Measurements from ENCODE around the gene ATG14.

Gene ATG14

DNA sequence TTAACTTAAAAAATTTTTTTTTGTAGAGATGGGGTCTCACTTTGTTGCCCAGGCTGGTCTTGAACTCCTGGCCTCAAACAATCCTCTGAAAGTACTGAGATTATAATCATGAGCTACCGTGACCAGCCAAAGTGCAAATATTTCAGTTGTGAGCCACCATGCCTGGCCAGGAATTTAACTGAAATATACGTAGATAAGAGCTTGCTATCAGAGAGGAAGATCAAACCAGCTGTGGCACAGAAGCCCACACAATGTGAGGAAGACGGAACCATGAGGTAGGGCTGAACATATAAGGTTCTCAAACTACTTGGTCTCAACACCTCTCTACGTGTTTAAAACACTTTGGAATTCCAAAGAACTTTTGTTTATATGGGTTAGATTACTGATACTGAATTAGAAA, 29.1 kb downstream of the ATG14 start:
- peaks cover 30% of the 10 kb centered on the region for H3K4me1 Mint-ChIP-seq
- H3K9me3 Mint-ChIP-seq: peaks cover 4% of the 10 kb centered on the region
- no peaks in the 10 kb centered on the region for H3K27me3 Mint-ChIP-seq
- no peak overlapping the region for H3K4me3 Mint-ChIP-seq
- H3K27ac Mint-ChIP-seq: no peak overlapping the region
- H3K36me3 Mint-ChIP-seq: peaks cover 27% of the 10 kb centered on the region

DNA sequence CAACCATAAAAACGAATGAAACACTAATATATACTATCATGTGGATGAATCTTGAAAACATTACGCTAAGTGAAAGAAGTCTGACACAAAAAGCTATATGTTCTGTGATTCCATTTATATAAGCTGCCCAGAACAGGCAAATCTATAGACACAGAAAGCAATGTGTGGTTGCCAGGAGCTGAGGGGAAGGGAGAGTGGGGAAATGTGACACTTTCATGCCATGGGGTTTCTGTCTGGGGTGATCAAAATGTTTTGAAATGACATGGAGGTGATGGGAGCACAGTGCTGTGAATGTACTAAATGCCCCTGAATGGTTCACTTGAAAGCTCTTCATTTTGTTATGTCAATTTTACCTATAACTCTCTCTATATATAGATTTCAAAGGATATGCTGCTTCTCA, 30.1 kb downstream of the ATG14 start:
- Mint-ChIP-seq H3K4me1 (peaks cover 23% of the 10 kb centered on the region), H3K27ac (peak overlapping the region; percentile 73), H3K36me3 (peaks cover 25% of the 10 kb centered on the region), H3K27me3 (no peaks in the 10 kb centered on the region), H3K9me3 (peaks cover 4% of the 10 kb centered on the region), H3K4me3 (no peak overlapping the region)

DNA sequence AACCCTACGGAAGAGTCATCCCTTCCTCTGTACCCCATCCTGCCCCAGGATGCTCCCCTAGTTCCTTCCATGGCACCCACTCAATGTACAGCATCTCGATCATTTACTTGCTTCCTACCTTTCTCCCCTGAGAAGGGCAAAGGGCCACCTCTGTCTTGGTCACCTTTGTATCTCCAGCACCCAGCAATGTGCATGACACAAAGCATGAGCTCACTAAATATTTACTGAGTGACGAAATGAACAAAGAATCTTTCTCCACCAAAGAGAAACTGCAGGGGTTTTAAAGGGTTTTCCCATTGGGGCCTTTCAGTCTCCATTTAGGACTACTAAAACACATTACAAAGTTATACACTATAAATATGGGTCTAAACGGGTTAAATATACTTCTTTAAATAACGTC, 30.6 kb downstream of the ATG14 start:
- peak overlapping the region; percentile 73 for H3K27ac Mint-ChIP-seq
- H3K36me3 Mint-ChIP-seq: peaks cover 27% of the 10 kb centered on the region
- H3K4me1 Mint-ChIP-seq: peaks cover 23% of the 10 kb centered on the region
- no peak overlapping the region for H3K4me3 Mint-ChIP-seq
- H3K9me3 Mint-ChIP-seq: peaks cover 3% of the 10 kb centered on the region
- no peaks in the 10 kb centered on the region for H3K27me3 Mint-ChIP-seq

DNA sequence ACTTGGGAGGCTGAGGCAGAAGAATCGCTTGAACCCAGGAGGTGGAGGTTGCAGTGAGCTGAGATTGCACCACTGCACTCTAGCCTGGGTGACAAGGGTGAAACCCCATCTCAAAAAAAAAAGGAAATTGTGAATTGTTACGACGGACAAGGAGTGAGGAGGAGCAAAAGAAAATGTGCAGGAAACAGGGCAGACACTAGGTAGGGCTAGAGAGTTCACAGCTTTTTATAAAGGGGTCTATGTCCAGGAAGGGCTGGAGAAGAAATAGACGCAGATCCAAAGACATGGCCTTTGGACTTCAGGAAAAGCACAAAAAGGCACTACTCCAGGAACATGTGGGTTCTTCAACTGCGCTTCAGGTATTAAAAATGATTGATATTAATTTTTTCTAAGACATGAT, 34.4 kb downstream of the ATG14 start:
- H3K27ac Mint-ChIP-seq: no peak overlapping the region
- peaks cover 43% of the 10 kb centered on the region for H3K4me1 Mint-ChIP-seq
- H3K36me3 Mint-ChIP-seq: peaks cover 27% of the 10 kb centered on the region
- H3K27me3 Mint-ChIP-seq: no peaks in the 10 kb centered on the region
- no peak overlapping the region for H3K4me3 Mint-ChIP-seq
- no peaks in the 10 kb centered on the region for H3K9me3 Mint-ChIP-seq

DNA sequence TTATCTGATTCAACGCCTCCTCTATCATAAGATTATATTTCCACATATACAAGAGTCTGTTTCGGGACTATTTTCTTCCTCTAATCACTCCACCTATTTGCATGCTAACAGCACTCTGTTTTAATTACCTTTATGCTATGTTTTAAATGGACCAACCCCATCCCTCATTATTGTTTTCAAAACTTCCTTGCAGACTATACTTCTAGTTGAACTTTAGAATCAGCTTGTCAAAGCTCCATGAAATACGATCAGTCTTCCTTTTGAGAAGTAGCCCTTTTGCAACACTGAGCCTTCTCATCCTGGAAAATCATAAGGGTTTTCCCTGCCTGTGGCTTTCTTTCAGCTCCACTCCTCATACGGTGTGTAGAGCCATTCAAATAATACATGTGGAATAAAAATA, 36.9 kb downstream of the ATG14 start:
- Mint-ChIP-seq H3K4me1 (peaks cover 52% of the 10 kb centered on the region), H3K9me3 (no peaks in the 10 kb centered on the region), H3K4me3 (peak overlapping the region; percentile 82)

DNA sequence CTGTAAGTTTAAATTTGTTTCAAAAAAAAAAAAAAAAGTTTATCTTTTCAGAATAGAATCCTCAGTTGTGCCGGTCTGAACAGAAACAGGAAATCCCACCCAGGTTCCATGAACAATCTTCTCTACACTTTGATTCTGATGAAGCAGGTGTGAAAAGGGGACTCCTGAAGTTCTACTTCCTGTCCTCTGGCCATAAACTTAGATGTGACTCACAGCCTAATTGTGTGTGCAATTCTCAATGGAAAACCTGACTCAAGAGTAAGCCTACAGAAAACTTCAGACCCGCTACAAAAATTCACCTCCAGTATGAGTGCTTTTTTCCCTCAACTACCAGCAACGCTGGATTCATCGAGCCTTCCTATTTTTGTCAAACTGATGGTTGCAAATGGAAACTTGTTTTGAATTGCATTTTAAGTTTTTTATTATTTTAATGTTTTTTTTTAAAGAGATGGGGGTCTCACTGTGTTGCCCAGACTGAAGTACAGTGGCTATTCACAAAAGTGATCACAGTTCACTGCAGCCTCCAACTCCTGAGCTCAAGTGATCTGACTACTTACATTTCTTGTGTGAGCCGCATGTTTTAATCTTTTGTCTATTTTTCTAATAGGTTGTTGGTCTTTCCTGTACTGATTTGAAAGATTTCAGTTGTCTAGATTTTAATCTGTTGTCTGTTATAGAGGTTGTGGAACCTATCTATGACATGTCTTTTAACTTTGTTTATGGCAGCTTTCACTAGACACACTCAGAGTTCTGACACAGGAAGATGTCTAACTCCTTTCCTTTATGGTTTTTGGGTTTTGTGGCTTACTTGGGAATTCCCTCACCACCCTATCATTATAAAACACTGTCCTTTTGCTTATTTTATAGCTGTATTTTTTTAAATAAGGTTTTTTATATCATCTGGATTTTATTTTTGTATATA, 37.6 kb downstream of the ATG14 start:
- H3K4me1 Mint-ChIP-seq: peaks cover 52% of the 10 kb centered on the region
- no peaks in the 10 kb centered on the region for H3K27me3 Mint-ChIP-seq
- H3K4me3 Mint-ChIP-seq: peak overlapping the region; percentile 82
- H3K36me3 Mint-ChIP-seq: peaks cover 25% of the 10 kb centered on the region
- H3K9me3 Mint-ChIP-seq: no peaks in the 10 kb centered on the region
- peak overlapping the region; percentile 99 for H3K27ac Mint-ChIP-seq

More for the DNA sequence above, 36.9 kb downstream of the ATG14 start:
- no peaks in the 10 kb centered on the region for H3K27me3 Mint-ChIP-seq
- peaks cover 24% of the 10 kb centered on the region for H3K36me3 Mint-ChIP-seq
- H3K27ac Mint-ChIP-seq: peak overlapping the region; percentile 99

DNA sequence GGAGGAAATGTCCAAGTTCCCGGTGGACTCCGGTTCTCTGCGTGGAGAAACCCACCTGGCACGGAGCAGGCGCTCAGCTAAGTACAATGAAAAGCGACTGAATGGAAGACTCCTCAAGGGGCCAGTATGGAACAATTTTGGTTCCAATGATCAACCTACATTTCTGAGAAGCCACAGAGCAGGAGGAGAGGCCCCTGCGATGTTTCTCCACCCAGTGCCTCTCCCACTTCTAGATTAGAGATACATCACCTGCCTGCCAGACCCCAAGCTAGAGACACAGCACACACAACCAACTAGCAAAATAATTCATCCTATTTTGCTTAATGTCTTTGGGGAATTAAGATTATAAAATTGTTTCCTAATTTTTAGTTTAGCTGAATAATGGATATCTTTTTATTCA, 38.8 kb downstream of the ATG14 start:
- peaks cover 25% of the 10 kb centered on the region for H3K36me3 Mint-ChIP-seq

DNA sequence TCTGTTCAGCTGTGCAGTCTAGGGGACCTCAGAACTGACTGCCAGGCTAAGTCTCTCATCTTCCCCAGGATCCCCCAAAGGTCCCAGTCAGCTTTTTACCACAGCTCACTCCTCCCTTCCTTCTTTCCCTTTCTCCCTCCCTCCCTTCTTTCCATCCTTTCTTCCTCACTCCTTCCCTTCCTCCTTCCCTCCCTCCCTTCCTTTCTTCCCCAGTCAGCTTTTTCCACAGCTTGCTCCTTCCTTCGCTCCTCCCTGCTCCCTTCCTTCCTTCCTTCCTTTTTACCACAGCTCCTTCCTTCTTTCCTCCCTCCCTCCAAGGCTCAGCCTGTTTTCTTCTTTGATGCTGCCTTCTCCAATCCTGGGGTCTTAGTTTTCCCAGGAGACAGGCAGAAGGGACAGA, 39.2 kb downstream of the ATG14 start:
- H3K36me3 Mint-ChIP-seq: peaks cover 27% of the 10 kb centered on the region
- H3K27ac Mint-ChIP-seq: peak overlapping the region; percentile 99
- peaks cover 52% of the 10 kb centered on the region for H3K4me1 Mint-ChIP-seq
- H3K9me3 Mint-ChIP-seq: no peaks in the 10 kb centered on the region
- no peak overlapping the region for H3K4me3 Mint-ChIP-seq
- no peaks in the 10 kb centered on the region for H3K27me3 Mint-ChIP-seq

More for the DNA sequence above, 38.8 kb downstream of the ATG14 start:
- H3K9me3 Mint-ChIP-seq: no peaks in the 10 kb centered on the region
- H3K27ac Mint-ChIP-seq: peak overlapping the region; percentile 99
- peaks cover 52% of the 10 kb centered on the region for H3K4me1 Mint-ChIP-seq
- no peaks in the 10 kb centered on the region for H3K27me3 Mint-ChIP-seq
- H3K4me3 Mint-ChIP-seq: peak overlapping the region; percentile 7

DNA sequence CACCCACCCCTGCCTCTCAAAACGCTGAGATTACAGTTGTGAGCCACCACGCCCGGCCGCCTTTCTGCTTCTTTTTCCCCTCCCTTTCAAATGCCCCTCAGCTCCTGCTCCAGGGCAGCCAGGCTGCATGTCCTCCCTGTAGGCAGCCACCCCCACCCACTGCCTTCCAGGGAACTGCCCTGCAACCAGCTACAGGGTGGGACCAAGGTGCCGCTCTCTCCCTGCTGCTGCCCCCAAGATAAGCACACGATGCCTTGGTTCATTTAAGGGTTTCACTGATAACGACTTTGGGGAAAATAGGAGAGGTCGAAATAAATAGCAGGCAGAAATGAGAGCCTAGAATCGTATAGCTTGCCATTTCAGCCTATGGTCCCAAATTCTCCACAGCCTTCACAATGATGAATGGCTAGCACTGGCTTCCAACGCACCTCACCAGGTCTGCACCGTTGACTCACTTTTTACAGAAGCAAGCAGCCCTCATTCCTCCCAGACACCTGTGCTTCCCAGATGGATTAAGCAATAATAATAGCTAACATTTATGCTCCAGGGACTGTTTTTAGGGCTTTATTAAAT, 40.7 kb downstream of the ATG14 start:
- peaks cover 47% of the 10 kb centered on the region for H3K4me1 Mint-ChIP-seq

DNA sequence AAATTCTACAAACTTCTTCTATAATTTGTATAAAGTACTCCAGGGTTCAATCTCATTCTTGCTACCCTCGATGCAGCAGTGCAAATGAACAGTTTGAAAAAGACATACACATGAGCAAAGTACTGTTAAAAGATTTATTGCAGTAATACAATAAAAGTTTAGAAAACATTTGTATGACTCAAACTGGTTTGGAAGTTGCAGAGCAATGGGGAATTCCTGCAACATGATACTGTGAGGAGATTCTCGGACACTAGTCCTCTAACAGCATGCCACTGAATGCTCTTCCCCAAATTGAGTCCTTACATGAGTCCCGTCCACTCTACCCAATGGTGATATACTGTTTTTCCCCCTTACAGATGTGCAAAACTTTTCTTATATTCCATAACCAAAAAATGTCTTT, 45.4 kb downstream of the ATG14 start:
- Mint-ChIP-seq H3K9me3 (no peaks in the 10 kb centered on the region), H3K27me3 (no peaks in the 10 kb centered on the region), H3K36me3 (peaks cover 13% of the 10 kb centered on the region)

More for the DNA sequence above, 40.7 kb downstream of the ATG14 start:
- H3K27me3 Mint-ChIP-seq: no peaks in the 10 kb centered on the region
- H3K4me3 Mint-ChIP-seq: no peak overlapping the region
- H3K36me3 Mint-ChIP-seq: peaks cover 19% of the 10 kb centered on the region
- no peaks in the 10 kb centered on the region for H3K9me3 Mint-ChIP-seq
- peak overlapping the region; percentile 68 for H3K27ac Mint-ChIP-seq

DNA sequence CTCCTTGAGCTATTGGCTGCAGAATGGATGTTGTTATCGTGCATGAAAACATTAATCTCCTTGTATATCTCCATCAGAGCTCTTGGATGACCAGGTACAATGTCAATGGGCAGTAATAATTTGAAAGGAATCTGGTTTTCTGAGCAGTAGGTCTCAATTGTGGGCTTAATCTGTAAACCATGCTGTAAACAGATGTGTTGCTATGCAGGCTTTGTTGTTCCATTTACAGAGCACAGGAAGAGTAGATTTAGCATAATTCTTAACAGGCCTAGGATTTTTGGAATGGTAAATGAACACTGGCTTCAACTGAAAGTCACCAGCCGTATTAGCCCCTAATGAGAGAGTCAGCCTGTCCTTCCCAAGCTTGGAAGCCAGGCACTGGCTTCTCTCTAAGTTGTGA, 50.4 kb downstream of the ATG14 start:
- H3K27me3 Mint-ChIP-seq: no peaks in the 10 kb centered on the region
- no peak overlapping the region for H3K4me3 Mint-ChIP-seq
- peak overlapping the region; percentile 76 for H3K27ac Mint-ChIP-seq
- H3K36me3 Mint-ChIP-seq: peaks cover 4% of the 10 kb centered on the region
- peaks cover 22% of the 10 kb centered on the region for H3K4me1 Mint-ChIP-seq
- no peaks in the 10 kb centered on the region for H3K9me3 Mint-ChIP-seq

More for the DNA sequence above, 45.4 kb downstream of the ATG14 start:
- Mint-ChIP-seq H3K4me3 (no peak overlapping the region), H3K4me1 (peaks cover 25% of the 10 kb centered on the region), H3K27ac (no peak overlapping the region)

DNA sequence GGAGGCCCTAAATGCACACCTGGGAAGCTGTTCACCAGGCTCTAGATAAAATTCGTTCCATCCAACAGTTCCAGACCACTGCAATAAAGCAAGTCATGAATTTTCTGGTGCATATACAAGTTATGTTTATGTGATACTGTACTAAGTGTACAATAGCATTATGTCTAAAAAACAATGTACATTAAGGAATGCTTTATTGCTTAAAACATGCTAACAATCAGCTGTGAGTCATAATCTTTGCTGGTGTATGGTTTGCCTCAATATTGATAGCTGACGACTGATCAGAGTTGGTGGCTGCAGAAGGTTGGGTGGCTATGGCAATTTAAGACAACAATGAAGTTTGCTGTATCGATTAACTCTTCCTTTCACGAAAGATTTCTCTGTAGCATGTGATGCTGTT, 52.3 kb downstream of the ATG14 start:
- H3K36me3 Mint-ChIP-seq: peaks cover 7% of the 10 kb centered on the region
- H3K9me3 Mint-ChIP-seq: no peaks in the 10 kb centered on the region
- H3K27me3 Mint-ChIP-seq: no peaks in the 10 kb centered on the region
- H3K4me3 Mint-ChIP-seq: no peak overlapping the region
- peaks cover 27% of the 10 kb centered on the region for H3K4me1 Mint-ChIP-seq
- peak overlapping the region; percentile 30 for H3K27ac Mint-ChIP-seq

DNA sequence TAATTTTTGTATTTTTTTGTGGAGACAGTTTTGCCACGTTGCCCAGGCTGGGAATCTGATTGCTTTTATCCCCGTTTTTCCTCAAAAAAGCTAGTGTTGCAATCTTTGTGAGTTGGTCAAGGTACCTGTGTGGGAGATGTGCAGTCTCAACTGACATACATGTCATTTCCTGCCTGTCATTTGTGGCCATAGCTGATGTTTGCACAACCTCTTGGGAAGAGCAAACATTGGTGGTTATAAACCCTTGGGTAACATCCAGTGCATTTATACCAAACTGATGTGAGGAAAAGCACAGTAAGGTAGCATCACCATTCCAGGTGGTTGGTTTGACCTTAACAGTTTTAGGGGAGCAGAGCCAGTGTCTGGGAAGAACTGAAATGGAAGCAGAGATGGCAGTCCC, 54.7 kb downstream of the ATG14 start:
- H3K27ac Mint-ChIP-seq: no peak overlapping the region
- no peaks in the 10 kb centered on the region for H3K9me3 Mint-ChIP-seq
- no peaks in the 10 kb centered on the region for H3K27me3 Mint-ChIP-seq
- no peak overlapping the region for H3K4me3 Mint-ChIP-seq
- peaks cover 36% of the 10 kb centered on the region for H3K4me1 Mint-ChIP-seq
- H3K36me3 Mint-ChIP-seq: peaks cover 4% of the 10 kb centered on the region

DNA sequence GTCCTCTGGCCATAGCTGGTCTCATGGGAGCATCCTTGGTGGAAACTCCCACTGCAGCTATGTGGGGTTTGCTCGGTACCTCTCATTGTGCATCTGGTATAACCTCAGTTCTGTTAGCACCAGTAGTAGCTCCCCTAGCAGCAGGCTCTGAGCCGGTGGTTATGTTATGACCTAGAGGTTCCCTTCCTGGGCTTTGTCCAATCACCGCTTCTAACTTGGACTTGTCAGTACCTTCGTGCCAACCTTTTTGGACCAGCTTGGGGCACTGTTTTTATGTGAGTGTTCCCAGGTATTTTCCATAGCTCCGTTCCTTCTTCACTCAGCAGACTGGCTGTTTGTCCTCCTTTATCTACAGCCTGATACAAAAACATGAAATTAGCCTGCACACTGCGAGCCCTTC, 55.7 kb downstream of the ATG14 start:
- Mint-ChIP-seq H3K36me3 (peaks cover 2% of the 10 kb centered on the region), H3K4me1 (peaks cover 26% of the 10 kb centered on the region), H3K27me3 (no peaks in the 10 kb centered on the region), H3K9me3 (no peaks in the 10 kb centered on the region), H3K27ac (no peak overlapping the region), H3K4me3 (no peak overlapping the region)

DNA sequence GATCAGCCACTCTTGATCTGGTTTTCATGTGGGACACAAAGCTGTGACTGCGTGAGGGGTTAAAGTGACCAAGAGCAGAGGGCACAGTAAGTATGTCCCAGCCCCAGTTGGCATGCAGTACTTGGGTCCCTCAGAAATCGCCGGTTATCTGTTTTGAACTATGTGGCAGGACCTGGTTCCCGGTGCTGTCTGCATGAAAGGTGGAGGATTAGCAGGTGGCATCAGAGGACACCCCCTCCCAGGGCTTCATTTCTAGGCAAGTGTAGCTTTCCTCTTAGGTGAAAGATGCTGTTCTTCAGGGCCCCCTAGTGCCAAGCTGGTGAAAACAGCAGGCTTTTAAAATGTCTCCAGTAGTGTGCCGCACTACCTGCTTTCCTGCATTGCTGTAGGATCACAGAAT, 57.1 kb downstream of the ATG14 start:
- peaks cover 35% of the 10 kb centered on the region for H3K4me1 Mint-ChIP-seq
- no peaks in the 10 kb centered on the region for H3K27me3 Mint-ChIP-seq
- peaks cover 7% of the 10 kb centered on the region for H3K36me3 Mint-ChIP-seq
- peak overlapping the region; percentile 66 for H3K4me3 Mint-ChIP-seq
- H3K9me3 Mint-ChIP-seq: no peaks in the 10 kb centered on the region
- H3K27ac Mint-ChIP-seq: peak overlapping the region; percentile 79

Data from activated naive CD4-positive, alpha-beta T cell treated with anti-CD3 and anti-CD28 coated beads, Interleukin-2, amount 50 U/mL, for 24 hours (primary cell).